H1 (cell line): ENCODE measurements around the gene SYNJ1. TPM values are rescaled to one million over a fixed set of nuclear protein-coding genes. Genes with fewer than 3 reads are reported as not detected.
A peak's percentile ranks its signal among the peaks of the same experiment; 100 is the strongest.

Source experiments
- CTCF ChIA-PET: fragments of 300-600 bp; sonication (Branson Sonifier 250); formaldehyde crosslinking; loops from one replicate; lab custom pipeline; 2021; ENCODE audit not compliant: partially characterized antibody; lab: Charles Lee
- POLR2A ChIA-PET: fragments of 300-600 bp; sonication (Branson Sonifier 250); formaldehyde crosslinking; loops from one replicate; lab custom pipeline; 2021; ENCODE audit warnings: inconsistent platforms; ENCODE audit not compliant: partially characterized antibody; lab: Charles Lee
- DNase-seq, 2 experiments: peaks; one replicate each; pipeline versions ENCODE4 v3.0.0 to v3.0.0-alpha.2; 2010 to 2022; ENCODE audit warnings: low spot score in 2 of 2, low read depth in 1 of 2, mixed read lengths in 1 of 2
- FAIRE-seq: peaks from 2 replicates; lab custom pipeline; 2011; peaks lifted over from hg19 to GRCh38; lab: Jason Lieb, UNC
- H2AFZ ChIP-seq: 2 replicates; pipeline ENCODE4 v1.8.1; 2012; ENCODE audit warnings: low read length, inconsistent platforms
- H2AK5ac ChIP-seq: 2 replicates; pipeline ENCODE4 v1.6.1; 2013; ENCODE audit warnings: low read depth, low read length
- H2BK120ac ChIP-seq: replicated peaks from 2 replicates; pipeline ENCODE3; 2013; ENCODE audit warnings: low read depth, low read length, inconsistent platforms
- H2BK12ac ChIP-seq: 2 replicates; pipeline ENCODE4 v1.6.1; 2013; ENCODE audit warnings: low read depth, low read length
- H2BK15ac ChIP-seq: 2 replicates; pipeline ENCODE4 v1.6.1; 2013; ENCODE audit warnings: low read length
- H2BK20ac ChIP-seq: 2 replicates; pipeline ENCODE4 v1.6.1; 2013; ENCODE audit warnings: low read length
- H2BK5ac ChIP-seq: 2 replicates; pipeline ENCODE4 v1.6.1; 2013; ENCODE audit warnings: low read depth, low read length
- H3K14ac ChIP-seq: 2 replicates; pipeline ENCODE4 v1.6.1; 2013; ENCODE audit warnings: inconsistent platforms; ENCODE audit not compliant: insufficient read length
- H3K18ac ChIP-seq: 2 replicates; pipeline ENCODE4 v1.6.1; 2013; ENCODE audit warnings: low read length; ENCODE audit errors: extremely low read depth
- H3K23ac ChIP-seq: 2 replicates; pipeline ENCODE4 v1.6.1; 2013; ENCODE audit warnings: inconsistent platforms; ENCODE audit not compliant: insufficient read length
- H3K23me2 ChIP-seq: 2 replicates; pipeline ENCODE4 v1.6.1; 2013; ENCODE audit warnings: low read depth, low read length
- H3K27ac ChIP-seq: 2 replicates; pipeline ENCODE4 v1.6.1; 2011; ENCODE audit warnings: low read depth, low read length, inconsistent platforms
- H3K27me3 ChIP-seq, 4 experiments: replicated peaks in 1 of 4; 1 replicate in 1 of 4; 2 replicates in 3 of 4; pipeline versions ENCODE4 v1.6.1 to v1.8.1; 2011 to 2013; ENCODE audit warnings: low read length in 3 of 4, mild to moderate bottlenecking in 3 of 4, inconsistent platforms in 2 of 4, mixed read lengths in 2 of 4, moderate library complexity in 1 of 4; ENCODE audit not compliant: control insufficient read depth in 3 of 4, insufficient read depth in 3 of 4; ENCODE audit errors: extremely low read depth in 1 of 4
- H3K36me3 ChIP-seq, 4 experiments: 2 replicates each; pipeline versions ENCODE4 v1.6.1 to v1.8.1; 2011 to 2013; ENCODE audit warnings: mild to moderate bottlenecking in 4 of 4, low read length in 3 of 4, moderate library complexity in 2 of 4, control low read depth in 1 of 4, inconsistent platforms in 1 of 4; ENCODE audit not compliant: insufficient read depth in 4 of 4, control insufficient read depth in 2 of 4
- H3K4ac ChIP-seq: replicated peaks from 2 replicates; pipeline ENCODE3; 2013; ENCODE audit warnings: low read length, low read depth, mixed read lengths, inconsistent platforms; ENCODE audit not compliant: insufficient read length
- H3K4me1 ChIP-seq, 4 experiments: replicated peaks in 1 of 4; 1 replicate in 1 of 4; 2 replicates in 3 of 4; pipeline versions ENCODE4 v1.6.1 to v1.8.1; 2011 to 2013; ENCODE audit warnings: low read length in 3 of 4, inconsistent platforms in 2 of 4, mixed read lengths in 1 of 4; ENCODE audit not compliant: insufficient read depth in 4 of 4, control insufficient read depth in 3 of 4
- H3K4me2 ChIP-seq, 2 experiments: 2 replicates each; pipeline versions ENCODE4 v1.6.1 to v1.8.1; 2011 to 2013; ENCODE audit warnings: low read depth in 2 of 2, low read length in 2 of 2, control low read depth in 1 of 2, inconsistent platforms in 1 of 2, mild to moderate bottlenecking in 1 of 2; ENCODE audit not compliant: insufficient read depth in 1 of 2
- H3K4me3 ChIP-seq, 4 experiments: fragments of 200-600, 300-600 bp in 1 of 4; sonication (generic), shearing (Covaris generic), sonication (Bioruptor Twin) in 1 of 4; 2 replicates each; pipeline versions ENCODE4 v1.5.1 to v1.8.1; 2011 to 2016; ENCODE audit warnings: low read length in 4 of 4, low read depth in 3 of 4, control low read depth in 2 of 4, inconsistent platforms in 2 of 4, mild to moderate bottlenecking in 2 of 4, mixed read lengths in 1 of 4, moderate library complexity in 1 of 4; ENCODE audit not compliant: insufficient read depth in 2 of 4; ENCODE audit errors: extremely low read depth in 1 of 4
- H3K56ac ChIP-seq: replicated peaks from 2 replicates; pipeline ENCODE3; 2013; ENCODE audit warnings: low read depth, mild to moderate bottlenecking, mixed read lengths, low read length, inconsistent platforms; ENCODE audit not compliant: insufficient read length
- H3K79me1 ChIP-seq: 2 replicates; pipeline ENCODE4 v1.6.1; 2013; ENCODE audit warnings: low read depth, low read length, control low read depth
- H3K79me2 ChIP-seq, 2 experiments: 2 replicates each; pipeline versions ENCODE4 v1.6.1 to v1.8.1; 2012 to 2013; ENCODE audit warnings: low read length in 2 of 2, mild to moderate bottlenecking in 2 of 2, inconsistent platforms in 1 of 2; ENCODE audit not compliant: insufficient read depth in 2 of 2, control insufficient read depth in 1 of 2
- H3K9ac ChIP-seq, 4 experiments: replicated peaks in 1 of 4; 1 replicate in 1 of 4; 2 replicates in 3 of 4; pipeline versions ENCODE4 v1.6.1 to v1.8.1; 2011 to 2013; ENCODE audit warnings: low read depth in 3 of 4, low read length in 3 of 4, control low read depth in 2 of 4, mild to moderate bottlenecking in 2 of 4, moderate library complexity in 2 of 4, inconsistent platforms in 1 of 4; ENCODE audit errors: extremely low read depth in 1 of 4
- H3K9me3 ChIP-seq, 2 experiments: 2 replicates each; pipeline versions ENCODE4 v1.6.1 to v1.8.1; 2012 to 2013; ENCODE audit warnings: mild to moderate bottlenecking in 2 of 2, moderate library complexity in 2 of 2, control low read depth in 1 of 2, inconsistent platforms in 1 of 2, low read depth in 1 of 2, low read length in 1 of 2, mixed read lengths in 1 of 2; ENCODE audit not compliant: insufficient read depth in 2 of 2
- H4K20me1 ChIP-seq, 2 experiments: replicated peaks in 1 of 2; 2 replicates each; pipeline versions ENCODE3 to v1.8.1; 2011 to 2013; ENCODE audit warnings: inconsistent platforms in 2 of 2, low read length in 2 of 2, mild to moderate bottlenecking in 1 of 2; ENCODE audit not compliant: insufficient read depth in 2 of 2, control insufficient read depth in 1 of 2
- H4K5ac ChIP-seq: 2 replicates; pipeline ENCODE4 v1.6.1; 2013; ENCODE audit warnings: low read length, low read depth, mixed read lengths, inconsistent platforms; ENCODE audit not compliant: insufficient read length
- H4K8ac ChIP-seq: 2 replicates; pipeline ENCODE4 v1.8.0; 2013; ENCODE audit warnings: mild to moderate bottlenecking, moderate library complexity, low read length, inconsistent platforms; ENCODE audit not compliant: insufficient read depth; ENCODE audit errors: extremely low read depth
- H4K91ac ChIP-seq: replicated peaks from 2 replicates; pipeline ENCODE3; 2013; ENCODE audit warnings: low read length, mixed read lengths, inconsistent platforms; ENCODE audit not compliant: insufficient read length
- CEBPB ChIP-seq: IDR thresholded peaks from 2 replicates; pipeline ENCODE4 v1.6.1; 2012; ENCODE audit warnings: low read depth, low read length
- CTCF ChIP-seq, 3 experiments: IDR thresholded peaks; 1 replicate in 2 of 3; 2 replicates in 1 of 3; pipeline versions ENCODE4 v1.5.1 to v1.6.1; 2011; ENCODE audit warnings: low read length in 3 of 3, mild to moderate bottlenecking in 3 of 3, inconsistent platforms in 2 of 3, low read depth in 1 of 3, moderate library complexity in 1 of 3; ENCODE audit not compliant: insufficient read depth in 1 of 3; ENCODE audit errors: control extremely low read depth in 1 of 3
- NRF1 ChIP-seq: IDR thresholded peaks from 2 replicates; pipeline ENCODE4 v1.6.1; 2011; ENCODE audit warnings: mild to moderate bottlenecking, low read depth, low read length, improper control_type of control experiment
- RAD21 ChIP-seq, 2 experiments: IDR thresholded peaks in 1 of 2; conservative IDR thresholded peaks in 1 of 2; 2 replicates each; pipeline ENCODE4 v1.6.1; 2011; ENCODE audit warnings: low read depth in 2 of 2, low read length in 2 of 2, improper control_type of control experiment in 1 of 2, inconsistent platforms in 1 of 2, mild to moderate bottlenecking in 1 of 2, moderate library complexity in 1 of 2
- SIX5 ChIP-seq: IDR thresholded peaks from 2 replicates; pipeline ENCODE4 v1.6.1; 2011; ENCODE audit warnings: mild to moderate bottlenecking, low read depth, low read length
- SP4 ChIP-seq: IDR thresholded peaks from 2 replicates; pipeline ENCODE4 v1.6.1; 2012; ENCODE audit warnings: low read length, inconsistent platforms
- SRF ChIP-seq: IDR thresholded peaks from 2 replicates; pipeline ENCODE4 v1.6.1; 2011; ENCODE audit warnings: mild to moderate bottlenecking, low read depth, low read length, moderate library complexity
- SUZ12 ChIP-seq: fragments of 200-600 bp; sonication (generic); IDR thresholded peaks from 2 replicates; pipeline ENCODE4 v1.6.1; 2012; ENCODE audit warnings: mild to moderate bottlenecking, inconsistent platforms, low read length, moderate library complexity, mixed read lengths
- TCF12 ChIP-seq: IDR thresholded peaks from 2 replicates; pipeline ENCODE4 v1.6.1; 2011; ENCODE audit warnings: low read depth, mild to moderate bottlenecking, low read length
- TEAD4 ChIP-seq: IDR thresholded peaks from 2 replicates; pipeline ENCODE4 v1.6.1; 2012; ENCODE audit warnings: low read depth, low read length, inconsistent platforms, mixed read lengths
- YY1 ChIP-seq: IDR thresholded peaks from 2 replicates; pipeline ENCODE4 v1.6.1; 2011; ENCODE audit warnings: low read depth, mild to moderate bottlenecking, low read length
- WGBS, 2 experiments: shearing (Covaris generic) in 1 of 2; methylation state at CpG; one replicate each; pipeline versions ENCODE4 v1.1.6 to v1.1.7; 2013 to 2015; ENCODE audit warnings: low lambda C conversion rate in 2 of 2, mixed read lengths in 2 of 2, inconsistent platforms in 1 of 2, low coverage in 1 of 2, missing lambda C conversion rate in 1 of 2; ENCODE audit not compliant: insufficient replicate concordance in 2 of 2, insufficient coverage in 1 of 2, insufficient read length in 1 of 2; ENCODE audit errors: extremely low coverage in 1 of 2, missing lambda C conversion rate in 1 of 2; 5-methylcytosine and 5-hydroxymethylcytosine counted together
- polyA plus RNA-seq, 7 experiments: library from polyadenylated mRNA; depleted of rRNA in 3 of 7; stranded (reverse) in 5 of 7; unstranded in 2 of 7; fragments of >200 nt in 5 of 7; fragments of 200-250 nt in 2 of 7; gene quantifications; 1 replicate in 5 of 7; 2 replicates in 1 of 7; 4 replicates in 1 of 7; pipeline versions ENCODE4 v1.2.1 to v1.2.3, GENCODE V29; 2011 to 2013; ENCODE audit warnings: missing spikeins in 2 of 7, mixed read lengths in 2 of 7
- total RNA-seq: library from RNA; stranded (reverse); fragmentation: NEBNext Ultra II Directional; extraction: Animal tissue kit (Norgen Biotek cat#: 25700); gene quantifications from 2 replicates; pipeline ENCODE4 v1.2.1, GENCODE V29; 2021

The SYNJ1 gene
- total and polyA plus RNA-seq, 2 of the 8 experiments (the other 6 are each of a cell fraction or from before 2014, with no cell fraction given) = 1.3 to 4.3 TPM

DNA sequence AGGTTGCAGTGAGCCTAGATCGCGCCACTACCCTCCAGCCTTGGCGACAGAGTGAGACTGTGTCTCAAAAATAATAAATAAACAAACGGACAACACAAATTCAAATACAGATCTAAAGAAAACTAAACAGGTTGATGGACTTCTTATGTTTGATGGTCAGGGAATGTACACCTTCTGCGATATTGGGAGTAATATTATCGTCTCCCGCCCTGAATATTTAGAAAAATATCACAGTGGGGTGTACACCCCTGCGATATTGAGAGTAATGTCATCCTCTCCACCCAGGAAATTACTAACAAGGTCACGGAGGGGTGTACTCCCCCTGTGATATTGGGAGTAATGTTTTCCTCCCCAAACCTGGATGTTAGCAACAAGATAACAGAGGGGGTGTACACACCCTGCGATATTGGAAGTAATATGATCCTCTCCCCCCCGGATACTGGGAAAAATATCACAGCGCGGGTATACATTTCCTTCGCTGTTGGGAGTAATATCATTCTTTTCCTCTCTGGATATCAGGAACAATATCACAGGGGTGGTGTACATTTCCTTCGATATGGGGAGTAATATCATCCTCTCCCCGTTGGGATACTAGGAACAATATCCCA lies 114.3 kb downstream of the SYNJ1 start:
- no peaks in the 10 kb centered on the region for H4K20me1 ChIP-seq
- peaks cover 0 to 27% of the 10 kb centered on the region in 2 experiments; a peak in 2 of 4 replicates for H3K79me2 ChIP-seq
- no peak overlapping the region for H3K18ac ChIP-seq
- no peak overlapping the region for H2BK15ac ChIP-seq
- CTCF ChIA-PET = interaction anchor here (0.5 to 1.5 kb wide), 2 partner anchors 67 to 115 kb away, joined by 3 read pairs; no protein-coding TSS in a partner anchor
- H2BK120ac ChIP-seq = no peak overlapping the region
- no peak overlapping the region for H2BK12ac ChIP-seq
- no peak overlapping the region for H4K91ac ChIP-seq
- no peak overlapping the region for H2BK5ac ChIP-seq
- H3K27me3 ChIP-seq = no peaks in the 10 kb centered on the region
- DNase-seq (no peak), FAIRE-seq (no peak)
- H3K36me3 ChIP-seq = peaks cover 0 to 16% (median 6%) of the 10 kb centered on the region in 4 experiments; a peak in 4 of 8 replicates
- peaks cover 8% of the 10 kb centered on the region for H3K23me2 ChIP-seq
- H3K9ac ChIP-seq = no peak overlapping the region
- H4K5ac ChIP-seq = no peak overlapping the region
- no peak overlapping the region for H2BK20ac ChIP-seq
- H2AK5ac ChIP-seq = no peak overlapping the region
- H3K56ac ChIP-seq = no peak overlapping the region
- no peak overlapping the region for H4K8ac ChIP-seq
- no peak overlapping the region for H3K14ac ChIP-seq
- H3K4me1 ChIP-seq = no peaks in the 10 kb centered on the region; a peak in 1 of 7 replicates
- POLR2A ChIA-PET = interaction anchor here (1.0 to 1.7 kb wide), 2 partner anchors 9 to 221 kb away, joined by 3 to 5 read pairs; no protein-coding TSS in a partner anchor
- no peaks in the 10 kb centered on the region for H3K9me3 ChIP-seq
- 90% methylated on average over 16 of the region's 16 CpGs; no CpG with 5 or more reads in 1 of the 2 experiments for WGBS, 2 experiments
- H3K79me1 ChIP-seq = 0 out of 2 replicates have a peak, but pooled peaks cover 2% of the 10 kb centered on the region
- H3K4me3 ChIP-seq = peak overlapping the region; percentile 81 to 99 (median 96); a peak in 6 of 8 replicates
- no peak overlapping the region for H3K23ac ChIP-seq
- H2AFZ ChIP-seq = no peak overlapping the region
- H3K4ac ChIP-seq = no peak overlapping the region
- peak overlapping the region; percentile 74 to 85 for H3K4me2 ChIP-seq
- H3K27ac ChIP-seq = no peak overlapping the region
- no peak for TF ChIP-seq RAD21 (IDR thresholded peaks at IDR 0.05 in 1 of 2, conservative IDR thresholded peaks at IDR 0.05 in 1 of 2; ENCODE audit: low read depth in 2 of 2, low read length in 2 of 2)
- no peak for TF ChIP-seq SIX5
- no peak for TF ChIP-seq TCF12
- no peak for TF ChIP-seq SUZ12
- TF ChIP-seq CTCF (IDR thresholded peaks at IDR 0.05; ENCODE audit: control extremely low read depth in 1 of 3, insufficient read depth in 1 of 3, low read depth in 1 of 3, low read length in 3 of 3) = no peak
- TF ChIP-seq CEBPB = no peak
- TF ChIP-seq YY1 = no peak
- TF ChIP-seq NRF1 = no peak
- no peak for TF ChIP-seq TEAD4
- TF ChIP-seq SP4 = no peak
- TF ChIP-seq SRF = no peak
